Measurements from ENCODE around the gene ZFYVE21. TPM values are rescaled to one million over a fixed set of nuclear protein-coding genes. Genes with fewer than 3 reads are reported as not detected.
"Not testable (repeated sequence)": the region's sequence is repeated elsewhere in the genome, so short reads cannot be mapped to it uniquely, and the experiment has no call there.

The ZFYVE21 gene
- total RNA-seq: 90.9 TPM

DNA sequence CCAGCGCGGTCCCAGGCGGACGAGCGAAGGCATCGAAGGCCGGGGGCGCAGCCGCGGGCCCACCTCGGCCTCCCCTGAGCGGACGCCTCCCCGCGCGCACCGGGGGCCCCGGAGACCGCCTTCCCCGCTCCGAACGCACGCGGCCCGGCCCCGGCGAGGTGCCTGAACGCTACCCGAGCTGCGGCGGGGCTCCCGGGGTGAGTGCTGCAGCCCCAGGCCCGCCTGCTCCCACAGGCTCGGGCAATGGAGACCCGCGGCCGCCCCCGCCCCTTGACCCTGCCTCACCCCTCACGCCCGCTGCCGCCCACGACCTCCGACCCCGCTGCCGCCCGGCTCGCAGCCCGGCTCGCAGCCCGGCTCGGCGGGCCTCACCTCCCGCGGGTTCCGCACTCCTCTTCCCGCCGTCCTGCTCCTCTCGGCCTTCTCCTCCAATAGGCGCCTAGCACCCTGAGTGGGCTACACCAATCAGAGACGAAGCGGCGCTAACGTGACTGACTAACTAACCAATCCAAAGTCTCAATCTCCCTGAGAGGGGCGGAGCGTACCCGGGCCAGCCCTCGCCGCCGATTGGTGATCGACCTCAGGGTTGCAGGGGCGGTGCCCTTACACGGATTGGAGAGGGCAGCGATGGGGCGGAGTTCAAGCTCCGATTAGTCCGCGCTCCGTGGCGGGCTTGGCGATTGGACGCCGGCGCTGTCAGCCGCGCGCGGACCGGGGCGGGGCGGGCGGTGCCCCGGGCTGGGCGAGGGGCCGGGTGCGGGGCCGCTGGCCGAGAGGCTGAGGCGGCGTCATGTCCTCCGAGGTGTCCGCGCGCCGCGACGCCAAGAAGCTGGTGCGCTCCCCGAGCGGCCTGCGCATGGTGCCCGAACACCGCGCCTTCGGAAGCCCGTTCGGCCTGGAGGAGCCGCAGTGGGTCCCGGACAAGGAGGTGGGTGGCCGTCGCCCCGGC is at the start of gene ZFYVE21, which contains the start of gene XRCC3:
ZFYVE21 (plus strand) TSS at position 759 of the 949 bp plus-strand sequence; CDS start at position 791, 32 bp downstream.
XRCC3 (minus strand) TSS at position 400 of the 949 bp plus-strand sequence. CDS start 4,364 bp downstream, outside the sequence.
- peak; percentile 100 for DNase-seq (ENCODE audit: low spot score)

DNA sequence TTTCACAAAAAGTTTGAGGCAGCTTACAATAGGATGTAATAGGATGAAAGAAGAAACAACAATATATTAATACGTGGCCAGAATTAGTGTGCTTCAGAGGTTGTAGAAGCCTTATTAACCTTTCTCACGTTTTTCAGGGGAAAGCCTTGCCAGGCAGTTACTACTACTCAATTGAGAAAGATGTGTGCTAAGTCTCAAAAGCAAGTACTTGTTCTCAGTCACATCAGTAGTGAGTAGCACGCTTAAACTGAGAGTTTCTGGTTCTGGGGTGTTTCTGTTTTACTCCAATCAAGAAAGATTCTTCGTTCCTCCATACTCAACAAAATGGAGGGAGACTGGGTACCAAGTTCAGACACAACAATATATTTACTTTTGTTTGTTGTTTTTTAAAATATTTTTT is 47.9 kb upstream of the ZFYVE21 start:
- no peak for DNase-seq (ENCODE audit: low spot score)

DNA sequence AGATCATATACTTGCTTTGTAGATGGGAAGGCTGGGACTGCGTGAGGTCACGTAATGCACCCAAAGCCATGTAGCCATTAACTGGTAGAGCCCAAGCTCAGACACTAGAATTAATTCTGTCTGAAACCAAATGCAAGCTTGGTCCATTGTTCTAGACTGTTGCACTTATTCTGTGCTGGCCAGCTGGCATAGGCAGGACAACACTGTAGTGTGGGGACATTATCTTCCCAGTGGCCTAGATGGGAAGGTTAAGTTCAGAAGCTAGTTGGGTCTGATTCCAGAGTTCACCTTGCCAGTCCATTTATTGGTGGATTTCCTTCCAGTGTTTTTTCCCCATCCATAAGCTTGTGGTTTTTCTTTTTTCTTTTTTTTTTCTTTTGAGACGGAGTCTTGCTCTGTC is 47.5 kb upstream of the ZFYVE21 start:
- no peak for DNase-seq (ENCODE audit: low spot score)

DNA sequence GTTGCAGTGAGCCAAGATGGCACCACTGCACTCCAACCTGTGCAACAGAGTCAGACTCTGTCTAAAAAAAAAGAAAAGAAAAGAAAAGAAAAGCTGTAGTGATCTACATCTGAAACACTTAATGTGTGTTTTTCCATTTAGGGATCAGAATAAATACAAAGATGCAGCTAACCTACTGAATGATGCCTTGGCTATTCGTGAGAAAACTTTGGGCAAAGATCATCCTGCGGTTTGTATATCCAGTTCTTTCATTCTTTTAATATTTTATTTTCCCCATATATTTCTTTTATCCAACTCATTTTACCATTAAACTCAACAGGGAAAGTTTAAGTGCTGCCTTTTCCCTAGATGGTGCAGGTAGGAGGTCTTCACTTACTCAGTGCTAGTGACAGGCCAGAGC is 46.2 kb upstream of the ZFYVE21 start:
- no peak for DNase-seq (ENCODE audit: low spot score)

DNA sequence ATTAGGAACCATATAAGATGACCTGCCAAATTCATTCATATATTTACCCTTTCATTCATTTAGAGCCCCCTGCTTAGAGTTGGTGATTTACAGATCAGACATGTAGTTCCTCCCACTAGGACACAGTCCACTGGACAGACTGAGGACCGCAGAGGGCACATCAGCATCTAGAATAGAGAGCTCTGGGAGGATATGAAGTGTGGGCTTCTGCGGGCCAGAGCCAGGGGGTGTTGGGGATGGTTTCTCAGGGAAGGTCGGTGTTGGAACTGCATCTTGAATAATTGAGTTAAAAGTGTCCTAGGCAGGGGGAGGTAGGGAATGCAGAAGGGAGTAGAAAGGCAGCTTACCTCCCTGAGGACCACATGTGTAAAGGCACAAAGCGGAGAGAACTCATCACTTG is 43.7 kb upstream of the ZFYVE21 start:
- no peak for DNase-seq (ENCODE audit: low spot score)

DNA sequence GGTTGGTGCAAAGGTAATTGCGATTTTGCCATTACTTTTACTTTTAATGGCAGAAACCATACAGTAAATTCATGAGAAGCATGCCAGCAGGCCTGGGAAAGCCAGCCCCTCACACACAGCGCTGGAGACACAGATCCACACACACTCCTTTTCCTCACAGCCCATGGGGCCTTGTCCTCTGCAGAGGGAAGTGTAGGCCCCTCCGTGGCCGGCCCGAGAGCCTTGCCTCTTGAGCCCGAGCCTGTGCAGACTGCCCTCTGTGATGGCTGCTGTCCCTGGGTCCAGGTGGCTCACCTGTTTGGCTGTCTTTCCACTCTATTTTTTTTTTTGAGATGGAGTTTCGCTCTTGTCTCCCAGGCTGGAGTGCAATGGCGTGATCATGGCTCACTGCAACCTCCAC is 39.7 kb upstream of the ZFYVE21 start:
- DNase-seq (ENCODE audit: low spot score): no peak

DNA sequence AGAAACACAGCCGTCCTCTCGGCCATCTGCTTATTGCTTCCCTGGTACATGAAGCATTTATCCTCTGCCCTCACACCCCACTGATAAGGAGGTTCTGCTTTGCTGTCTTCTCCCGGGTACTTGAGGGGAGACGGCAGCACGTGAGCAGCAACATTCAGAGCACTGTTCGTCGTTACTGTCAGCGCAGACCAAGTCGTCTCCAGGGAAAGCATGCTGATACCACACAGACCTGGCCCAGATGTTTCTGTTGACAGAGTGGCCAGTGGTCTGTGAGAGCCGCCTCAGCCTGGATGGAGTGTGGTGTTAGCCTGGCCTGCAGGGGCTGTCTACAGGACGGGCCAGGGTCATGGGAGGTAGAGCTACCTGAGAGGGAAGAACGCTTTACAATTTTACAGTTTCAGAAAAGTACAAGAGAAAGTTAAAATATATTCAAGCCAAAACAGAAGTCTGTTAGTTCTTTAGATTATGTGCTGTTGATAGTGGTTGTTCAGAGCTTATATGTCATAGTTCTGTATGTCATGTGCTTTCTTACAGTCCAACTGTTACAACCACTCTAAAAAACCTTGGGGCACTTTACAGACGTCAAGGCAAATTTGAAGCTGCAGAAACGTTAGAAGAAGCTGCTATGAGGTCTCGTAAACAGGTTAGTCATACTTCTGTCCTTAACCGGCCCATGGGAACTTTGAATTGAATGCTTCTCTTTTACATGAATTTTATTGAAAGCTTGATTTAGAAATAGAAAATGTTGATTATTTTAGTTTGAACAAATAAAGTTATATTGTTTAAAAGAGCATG is 38.5 kb upstream of the ZFYVE21 start:
- no peak for DNase-seq (ENCODE audit: low spot score)

DNA sequence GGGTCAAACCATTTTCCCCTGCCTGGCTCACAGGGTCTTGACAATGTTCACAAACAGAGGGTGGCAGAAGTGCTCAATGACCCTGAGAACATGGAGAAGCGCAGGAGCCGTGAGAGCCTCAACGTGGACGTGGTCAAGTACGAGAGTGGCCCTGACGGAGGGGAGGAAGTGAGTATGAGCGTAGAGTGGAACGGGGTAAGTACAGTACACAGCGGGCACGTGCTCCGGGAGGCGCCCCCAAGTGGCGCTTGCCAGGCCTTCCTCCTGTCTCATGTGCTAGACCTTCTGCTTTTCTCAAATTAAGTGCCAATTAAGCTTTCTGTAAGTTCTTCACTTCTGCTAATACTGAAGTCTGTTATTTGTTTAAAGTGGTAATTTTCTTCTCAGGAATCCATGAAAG is 36.3 kb upstream of the ZFYVE21 start:
- no peak for DNase-seq (ENCODE audit: low spot score)

DNA sequence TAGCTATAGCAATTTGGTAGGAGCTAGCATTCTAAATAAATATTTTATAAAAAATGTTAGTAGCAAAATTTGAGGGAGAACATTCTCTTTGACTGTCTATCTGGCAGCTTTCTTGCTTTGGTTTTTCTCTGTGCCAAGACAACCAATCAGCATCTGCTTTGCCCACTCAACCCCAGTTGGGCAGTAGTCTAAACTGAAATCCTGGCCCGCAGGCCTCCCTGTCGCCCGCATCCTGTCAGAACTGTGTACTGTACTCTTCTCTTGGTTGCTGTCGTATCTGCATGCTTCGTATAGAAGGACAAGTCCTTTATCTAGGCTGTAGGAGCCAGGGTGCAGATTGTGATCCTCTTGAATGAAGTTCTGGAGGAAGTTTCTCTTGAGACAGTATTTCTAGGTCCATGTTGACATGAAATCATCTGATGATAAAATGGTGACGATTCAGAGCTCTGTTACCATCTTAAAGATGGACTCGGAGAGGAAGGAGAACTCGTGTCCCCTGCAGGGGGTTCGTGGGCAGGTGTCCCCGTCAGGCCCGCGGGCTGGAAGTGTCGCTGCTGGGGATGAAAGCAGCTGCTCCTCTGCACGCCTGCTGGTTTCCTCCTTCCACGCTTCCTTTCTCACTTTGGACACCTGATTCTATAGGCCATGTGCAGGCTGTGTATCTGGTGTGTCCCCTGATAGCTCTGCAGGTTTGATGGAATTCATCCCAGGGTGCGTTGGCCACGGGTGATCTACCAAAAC is 34.9 kb upstream of the ZFYVE21 start:
- no peak for DNase-seq (ENCODE audit: low spot score)

DNA sequence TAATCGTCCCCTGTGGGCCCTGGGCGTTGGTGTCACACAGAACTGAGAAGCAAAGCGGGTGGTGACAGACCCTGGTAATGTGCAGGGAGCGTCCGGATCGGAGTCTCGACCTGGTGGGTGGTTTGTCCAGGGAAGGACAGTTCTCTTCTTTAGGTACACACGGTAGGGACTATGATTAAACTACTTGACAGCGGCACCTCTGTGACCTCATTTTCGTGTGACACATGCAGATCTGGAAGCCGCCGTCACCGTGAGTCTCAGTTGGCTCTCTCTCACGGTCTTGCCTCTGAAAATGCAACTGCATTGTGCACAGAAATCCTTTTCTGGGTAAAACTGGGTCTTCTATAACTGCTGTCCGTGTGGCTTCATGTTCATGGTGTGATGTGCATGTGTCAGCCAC is 32.5 kb upstream of the ZFYVE21 start:
- DNase-seq (ENCODE audit: low spot score): no peak

DNA sequence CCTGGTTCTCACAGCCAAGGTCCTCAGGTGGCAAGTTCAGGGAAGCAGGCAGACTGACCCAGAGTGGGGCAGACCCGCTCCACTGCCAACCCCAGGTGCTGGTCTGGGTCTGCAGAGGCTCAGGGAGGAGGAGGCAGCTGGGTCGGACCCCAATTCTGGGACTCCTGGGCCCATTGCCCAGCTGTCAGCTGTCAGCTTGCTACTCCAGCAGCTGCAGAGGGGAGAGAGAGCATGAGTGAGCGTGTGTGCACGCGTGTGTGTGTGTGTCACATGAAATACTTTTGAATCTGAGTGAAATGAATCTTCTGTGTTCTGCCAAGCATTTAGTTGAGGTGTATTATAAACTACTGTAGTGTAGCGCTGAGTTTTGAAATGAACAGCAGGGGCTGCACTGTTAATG is 31.1 kb upstream of the ZFYVE21 start:
- DNase-seq (ENCODE audit: low spot score): no peak

DNA sequence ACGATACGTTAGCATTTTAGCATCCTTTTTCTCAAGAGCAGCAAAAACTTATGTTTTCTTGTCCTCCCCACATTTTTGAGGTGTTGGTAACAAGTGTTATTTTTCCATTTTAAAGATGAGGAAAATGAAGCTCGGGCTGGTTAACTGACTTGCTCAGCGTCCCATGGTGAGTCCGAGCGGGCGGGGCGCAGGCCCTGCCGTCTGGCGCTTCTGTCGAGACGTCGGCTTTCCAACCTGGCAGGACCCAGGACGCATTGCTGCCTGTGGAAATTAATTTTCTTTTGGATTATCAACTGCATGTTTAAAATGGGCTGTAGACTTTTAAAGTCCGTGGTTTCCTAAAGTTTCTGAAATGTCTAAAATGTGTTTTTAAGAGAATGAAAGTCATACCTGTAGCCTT is 30.7 kb upstream of the ZFYVE21 start:
- no peak for DNase-seq (ENCODE audit: low spot score)

DNA sequence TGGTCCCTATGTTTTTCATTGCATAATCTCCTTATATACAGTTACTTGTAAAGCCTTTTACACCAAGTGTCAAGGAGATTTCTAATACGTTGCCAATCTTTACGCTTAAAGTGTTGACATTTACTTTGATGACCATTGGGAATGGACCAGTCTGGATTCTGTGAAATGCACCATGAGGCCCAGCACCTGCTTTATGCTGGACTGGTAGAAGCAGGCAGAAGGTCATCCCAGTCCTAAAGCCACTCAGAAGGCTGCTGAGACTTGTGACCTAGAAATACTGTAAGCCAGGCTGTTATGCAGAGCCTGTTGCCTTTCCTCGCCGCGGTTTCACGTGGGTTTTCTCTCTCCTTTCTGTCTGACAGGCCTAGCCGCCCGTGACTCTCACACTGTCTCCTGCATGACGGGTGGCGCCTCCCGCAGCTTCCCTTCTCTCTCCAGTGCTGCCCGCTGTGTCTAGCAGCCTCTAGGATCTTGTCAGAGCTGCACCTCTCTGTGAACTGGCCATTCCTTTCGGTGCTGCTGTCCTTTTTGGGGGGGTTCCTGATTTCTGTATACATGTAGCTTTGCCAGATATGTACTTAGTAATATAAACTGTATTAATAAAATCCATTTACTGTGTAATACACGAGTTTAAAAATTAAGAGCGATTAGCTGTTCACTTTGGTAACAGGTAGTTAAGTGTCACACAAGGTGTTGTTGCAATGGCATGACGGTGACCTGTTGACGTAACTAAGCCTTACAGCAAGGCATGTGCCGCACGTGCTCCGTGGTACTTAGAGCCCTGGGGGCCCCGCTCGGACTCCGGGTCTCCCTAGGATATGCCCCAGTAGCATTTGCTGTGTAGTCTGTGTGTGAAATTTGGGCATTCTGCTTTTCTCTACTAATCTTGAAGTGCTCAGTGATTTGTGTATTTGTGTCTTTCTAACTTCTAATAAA is 30.1 kb upstream of the ZFYVE21 start:
- DNase-seq (ENCODE audit: low spot score): no peak

DNA sequence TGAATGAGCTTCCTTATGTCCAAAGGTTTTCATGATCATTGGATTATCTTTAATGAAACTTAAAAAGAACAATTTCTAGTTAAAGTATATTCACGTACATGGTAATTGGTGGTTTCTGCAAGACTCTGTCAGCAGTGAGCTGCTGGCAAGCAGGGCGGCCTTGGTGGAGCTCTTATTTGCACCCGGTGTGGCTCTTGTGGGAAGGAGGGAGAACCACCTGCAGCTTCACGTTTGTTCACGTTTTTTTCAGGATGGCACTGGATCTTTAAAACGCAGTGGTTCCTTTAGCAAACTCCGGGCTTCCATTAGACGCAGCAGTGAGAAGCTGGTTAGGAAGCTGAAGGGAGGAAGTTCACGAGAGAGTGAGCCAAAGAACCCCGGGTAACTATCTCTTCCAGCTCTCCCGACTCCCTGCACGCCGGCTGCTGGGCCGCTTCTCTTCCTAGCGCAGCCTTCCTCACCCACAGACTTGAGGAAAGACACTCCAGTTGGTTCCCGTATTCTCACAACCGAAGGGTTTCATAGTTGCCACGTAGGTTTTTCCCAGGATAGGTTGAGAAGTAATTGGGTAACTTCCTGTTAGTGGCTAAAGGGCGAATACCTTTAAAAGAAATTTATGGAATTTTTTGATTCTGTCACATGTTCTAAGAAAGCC is 28.7 kb upstream of the ZFYVE21 start:
- no peak for DNase-seq (ENCODE audit: low spot score)

DNA sequence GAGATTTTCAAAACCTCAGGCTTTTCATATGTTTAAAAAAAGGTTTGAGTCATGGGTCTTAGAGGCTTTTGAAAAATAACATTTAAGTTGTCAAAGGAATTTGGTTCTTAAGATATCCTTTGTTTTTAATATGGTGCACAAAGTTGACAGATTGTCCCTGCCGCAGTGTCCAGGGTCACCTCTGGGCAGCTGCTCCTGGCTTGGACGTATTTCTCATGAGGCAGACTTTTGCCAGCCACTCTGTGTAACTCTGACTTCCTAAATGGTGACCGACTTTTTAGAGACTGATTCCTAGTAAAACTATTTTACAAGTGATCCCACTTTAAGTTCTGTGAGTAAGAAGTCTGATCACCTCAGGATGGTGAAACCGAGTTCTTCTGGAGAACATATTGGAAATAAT is 27.9 kb upstream of the ZFYVE21 start:
- DNase-seq (ENCODE audit: low spot score): no peak

DNA sequence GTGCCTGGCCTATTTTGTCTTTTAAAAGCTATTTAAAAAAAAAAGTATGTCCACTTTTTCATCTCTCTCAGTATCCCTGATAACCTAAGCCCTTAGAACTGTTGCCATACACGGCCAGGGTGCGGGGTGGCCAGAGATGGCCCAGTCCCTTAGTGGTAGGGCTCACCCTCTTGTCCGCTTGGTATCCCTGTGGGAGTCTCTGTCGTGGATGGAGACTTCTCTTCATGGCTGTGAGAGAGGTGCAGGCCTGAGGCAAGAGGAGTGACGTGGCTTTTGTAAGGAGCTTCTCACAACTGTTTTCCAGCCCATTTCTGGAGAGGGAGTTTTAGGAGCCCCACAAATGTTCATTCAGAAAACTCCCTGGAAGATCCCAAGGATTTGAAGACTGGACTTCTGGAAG is 27.2 kb upstream of the ZFYVE21 start:
- no peak for DNase-seq (ENCODE audit: low spot score)

DNA sequence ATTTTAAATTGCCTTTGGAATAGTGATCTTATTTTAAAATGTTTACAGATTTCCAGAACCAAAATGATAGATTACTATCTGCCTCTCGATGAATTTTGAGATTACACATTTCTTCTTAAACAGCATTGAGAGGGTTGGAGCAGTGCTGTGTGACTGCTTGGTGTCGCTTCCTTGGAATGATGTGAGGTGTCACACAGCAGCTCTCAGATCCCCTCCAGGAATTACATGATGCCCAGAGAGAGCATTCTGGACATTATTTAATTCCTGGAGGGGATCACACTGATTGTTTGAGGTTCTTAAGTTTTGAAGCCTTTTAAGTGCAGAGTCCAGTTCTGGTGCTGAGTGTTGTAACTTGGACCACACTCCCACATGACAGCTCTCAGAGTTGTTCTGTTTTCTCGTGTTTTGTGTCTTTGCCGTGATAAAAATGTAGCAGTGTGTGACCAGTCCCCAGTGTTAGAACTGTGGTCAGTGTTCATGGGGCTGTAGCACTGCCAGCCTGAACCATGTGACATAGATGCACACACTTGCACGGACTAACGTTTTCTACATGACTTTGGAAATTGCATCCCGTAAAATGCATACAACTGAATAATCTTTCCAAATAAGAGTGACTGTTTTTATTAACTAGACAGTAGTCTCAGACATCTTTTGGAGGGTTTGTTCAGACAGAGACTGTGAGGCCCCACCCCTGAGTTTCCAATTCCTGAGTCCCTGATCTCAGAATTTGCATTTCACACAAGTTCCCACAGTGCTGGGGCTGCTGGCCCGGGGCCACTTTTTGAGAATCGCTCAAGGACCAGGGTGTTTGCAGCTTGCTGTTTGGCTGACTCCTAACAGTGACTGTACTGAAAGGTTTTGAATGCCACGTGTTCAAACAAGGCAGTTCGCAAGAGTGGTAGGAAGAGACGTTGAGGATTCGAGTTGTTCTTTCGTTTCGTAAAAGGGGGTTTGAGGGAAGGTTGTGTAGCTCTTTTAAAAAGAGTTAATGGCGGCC is 26.4 kb upstream of the ZFYVE21 start:
- no peak for DNase-seq (ENCODE audit: low spot score)

DNA sequence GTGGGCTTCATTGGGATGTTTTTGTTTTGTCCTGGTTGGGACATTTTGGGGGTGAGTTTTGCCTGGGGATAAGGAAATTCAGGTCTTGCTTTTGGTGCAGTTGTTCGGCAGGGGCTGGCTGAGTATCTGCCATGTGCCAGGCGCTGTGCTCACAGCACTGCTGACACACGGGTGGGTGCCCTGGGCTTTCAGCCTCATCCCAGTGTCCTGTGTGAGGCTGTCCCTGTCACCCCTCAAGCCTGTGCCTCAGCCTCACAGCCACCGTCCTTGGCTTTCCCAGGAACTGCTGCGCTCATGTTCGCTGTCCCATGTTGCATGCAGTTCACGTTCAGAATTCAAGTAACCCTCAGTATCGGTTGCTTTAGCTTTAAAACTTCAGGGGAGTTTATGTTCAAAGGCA is 25.3 kb upstream of the ZFYVE21 start:
- no peak for DNase-seq (ENCODE audit: low spot score)

DNA sequence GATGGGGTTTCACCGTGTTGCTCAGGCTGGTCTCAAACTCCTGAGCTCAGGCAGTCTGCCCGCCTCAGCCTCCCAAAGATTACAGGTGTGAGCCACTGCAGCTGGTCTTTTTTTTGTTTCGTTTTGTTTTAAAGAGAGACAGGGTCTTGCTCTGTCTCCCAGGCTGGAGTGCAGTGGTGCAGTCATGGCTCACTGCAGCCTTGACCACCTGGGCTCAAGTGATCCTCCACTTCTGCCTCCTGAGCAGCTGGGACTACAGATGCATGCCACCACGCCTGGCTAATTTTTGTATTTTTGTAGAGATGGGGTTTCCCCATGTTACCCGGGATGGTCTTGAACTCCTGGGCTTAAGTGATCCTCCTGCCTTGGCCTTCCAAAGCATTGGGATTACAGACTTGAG is 24.0 kb upstream of the ZFYVE21 start:
- DNase-seq (ENCODE audit: low spot score): not testable (repeated sequence)
